Measurements from ENCODE around the gene CDH23.

The CDH23 gene

GRCh38 chr10:71744897-71745663 lies 348.4 kb downstream of the CDH23 start:
- no peak overlapping the region for H3K27ac Mint-ChIP-seq
- H3K9me3 Mint-ChIP-seq = no peaks in the 10 kb centered on the region
- peaks cover 39% of the 10 kb centered on the region for H3K4me1 Mint-ChIP-seq
- no peaks in the 10 kb centered on the region for H3K36me3 Mint-ChIP-seq (ENCODE audit: low read depth)
- no peak for DNase-seq
- TF ChIP-seq, protein P1, sequence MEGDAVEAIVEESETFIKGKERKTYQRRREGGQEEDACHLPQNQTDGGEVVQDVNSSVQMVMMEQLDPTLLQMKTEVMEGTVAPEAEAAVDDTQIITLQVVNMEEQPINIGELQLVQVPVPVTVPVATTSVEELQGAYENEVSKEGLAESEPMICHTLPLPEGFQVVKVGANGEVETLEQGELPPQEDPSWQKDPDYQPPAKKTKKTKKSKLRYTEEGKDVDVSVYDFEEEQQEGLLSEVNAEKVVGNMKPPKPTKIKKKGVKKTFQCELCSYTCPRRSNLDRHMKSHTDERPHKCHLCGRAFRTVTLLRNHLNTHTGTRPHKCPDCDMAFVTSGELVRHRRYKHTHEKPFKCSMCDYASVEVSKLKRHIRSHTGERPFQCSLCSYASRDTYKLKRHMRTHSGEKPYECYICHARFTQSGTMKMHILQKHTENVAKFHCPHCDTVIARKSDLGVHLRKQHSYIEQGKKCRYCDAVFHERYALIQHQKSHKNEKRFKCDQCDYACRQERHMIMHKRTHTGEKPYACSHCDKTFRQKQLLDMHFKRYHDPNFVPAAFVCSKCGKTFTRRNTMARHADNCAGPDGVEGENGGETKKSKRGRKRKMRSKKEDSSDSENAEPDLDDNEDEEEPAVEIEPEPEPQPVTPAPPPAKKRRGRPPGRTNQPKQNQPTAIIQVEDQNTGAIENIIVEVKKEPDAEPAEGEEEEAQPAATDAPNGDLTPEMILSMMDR (IDR thresholded peaks at IDR 0.05) = no peak
- peaks cover 9% of the 10 kb centered on the region for H3K27me3 Mint-ChIP-seq (ENCODE audit: low read depth, poor library complexity)
- H3K4me3 Mint-ChIP-seq = no peak overlapping the region

GRCh38 chr10:71745664-71746250 lies 349.0 kb downstream of the CDH23 start:
- no peak overlapping the region for H3K27ac Mint-ChIP-seq
- H3K9me3 Mint-ChIP-seq = no peaks in the 10 kb centered on the region
- H3K4me1 Mint-ChIP-seq = peaks cover 43% of the 10 kb centered on the region
- no peak overlapping the region for H3K4me3 Mint-ChIP-seq
- no peak for DNase-seq
- TF ChIP-seq, protein P1 (IDR thresholded peaks at IDR 0.05) = no peak
- peaks cover 9% of the 10 kb centered on the region for H3K27me3 Mint-ChIP-seq (ENCODE audit: low read depth, poor library complexity)
- H3K36me3 Mint-ChIP-seq (ENCODE audit: low read depth) = no peaks in the 10 kb centered on the region

DNA sequence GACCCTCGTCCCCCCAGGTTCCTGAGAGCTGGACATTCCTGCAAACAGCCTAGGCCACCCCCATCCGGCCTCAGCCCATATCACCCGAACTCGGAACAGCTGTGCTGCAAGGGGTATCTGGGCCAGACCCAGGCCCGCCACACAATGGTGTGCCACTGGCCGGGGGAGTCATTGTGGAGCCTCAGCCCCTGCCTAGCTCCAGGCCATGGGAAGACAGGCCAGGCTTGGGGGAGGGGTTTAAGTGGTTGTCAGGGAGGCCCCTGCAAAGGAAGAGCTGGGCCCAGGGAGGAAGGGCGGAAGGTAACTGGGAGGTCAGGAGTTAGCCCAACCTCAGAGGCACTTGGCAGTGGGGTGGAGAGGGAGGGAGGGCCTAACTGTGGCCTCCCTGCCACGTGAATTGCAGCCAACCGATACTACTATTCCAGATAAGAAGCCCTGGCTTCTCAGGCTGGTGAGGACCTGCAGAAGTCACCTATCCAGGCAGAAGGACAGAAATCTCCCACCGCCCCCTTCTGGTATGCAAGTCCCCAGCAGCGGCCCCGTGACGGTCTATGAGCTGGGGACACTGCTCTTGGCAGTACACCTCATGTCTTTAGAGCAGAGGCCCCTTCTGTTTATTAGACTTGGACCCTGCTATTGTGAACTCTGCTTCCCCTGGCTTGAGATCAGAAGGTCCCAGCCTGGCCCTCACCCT lies 349.8 kb downstream of the CDH23 start:
- H3K27ac Mint-ChIP-seq = no peak overlapping the region
- H3K4me3 Mint-ChIP-seq = peak overlapping the region; percentile 52

DNA sequence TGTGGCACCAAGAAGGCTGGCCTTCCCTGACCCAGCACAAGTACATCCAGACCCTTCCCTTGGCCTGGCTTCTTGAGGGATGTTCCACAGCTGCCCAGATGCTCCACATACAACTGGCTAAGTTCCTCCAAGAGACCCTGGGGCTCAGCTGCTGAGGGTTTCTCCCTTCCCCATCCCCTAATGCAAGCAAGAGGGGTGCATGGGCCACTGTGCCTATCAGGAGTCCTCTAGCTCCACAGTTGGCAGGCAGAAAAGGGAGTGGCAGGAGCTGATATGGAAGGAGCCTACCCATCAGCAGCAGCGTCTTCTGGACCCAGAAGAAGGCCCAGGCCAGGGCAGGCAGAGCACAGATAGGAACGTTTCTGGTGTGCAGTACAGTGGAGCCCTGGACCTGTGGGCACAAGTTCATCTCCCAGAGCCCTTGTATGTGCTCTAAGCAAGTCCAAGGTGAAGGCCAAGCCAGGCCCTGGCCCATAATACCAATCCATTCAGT lies 350.4 kb downstream of the CDH23 start:
- Mint-ChIP-seq H3K9me3 (no peaks in the 10 kb centered on the region), H3K4me3 (no peak overlapping the region), H3K27me3 (ENCODE audit: low read depth, poor library complexity) (peaks cover 8% of the 10 kb centered on the region), H3K36me3 (ENCODE audit: low read depth) (no peaks in the 10 kb centered on the region), H3K4me1 (peaks cover 53% of the 10 kb centered on the region), H3K27ac (peak overlapping the region; percentile 55)
- no peak for DNase-seq
- TF ChIP-seq, protein P1 (IDR thresholded peaks at IDR 0.05) = no peak

More for the DNA sequence above, 349.8 kb downstream of the CDH23 start:
- no peaks in the 10 kb centered on the region for H3K36me3 Mint-ChIP-seq (ENCODE audit: low read depth)
- H3K27me3 Mint-ChIP-seq (ENCODE audit: low read depth, poor library complexity) = peaks cover 9% of the 10 kb centered on the region
- TF ChIP-seq, protein P1 (IDR thresholded peaks at IDR 0.05) = no peak
- peaks cover 47% of the 10 kb centered on the region for H3K4me1 Mint-ChIP-seq
- peak; percentile 45 for DNase-seq
- no peaks in the 10 kb centered on the region for H3K9me3 Mint-ChIP-seq

DNA sequence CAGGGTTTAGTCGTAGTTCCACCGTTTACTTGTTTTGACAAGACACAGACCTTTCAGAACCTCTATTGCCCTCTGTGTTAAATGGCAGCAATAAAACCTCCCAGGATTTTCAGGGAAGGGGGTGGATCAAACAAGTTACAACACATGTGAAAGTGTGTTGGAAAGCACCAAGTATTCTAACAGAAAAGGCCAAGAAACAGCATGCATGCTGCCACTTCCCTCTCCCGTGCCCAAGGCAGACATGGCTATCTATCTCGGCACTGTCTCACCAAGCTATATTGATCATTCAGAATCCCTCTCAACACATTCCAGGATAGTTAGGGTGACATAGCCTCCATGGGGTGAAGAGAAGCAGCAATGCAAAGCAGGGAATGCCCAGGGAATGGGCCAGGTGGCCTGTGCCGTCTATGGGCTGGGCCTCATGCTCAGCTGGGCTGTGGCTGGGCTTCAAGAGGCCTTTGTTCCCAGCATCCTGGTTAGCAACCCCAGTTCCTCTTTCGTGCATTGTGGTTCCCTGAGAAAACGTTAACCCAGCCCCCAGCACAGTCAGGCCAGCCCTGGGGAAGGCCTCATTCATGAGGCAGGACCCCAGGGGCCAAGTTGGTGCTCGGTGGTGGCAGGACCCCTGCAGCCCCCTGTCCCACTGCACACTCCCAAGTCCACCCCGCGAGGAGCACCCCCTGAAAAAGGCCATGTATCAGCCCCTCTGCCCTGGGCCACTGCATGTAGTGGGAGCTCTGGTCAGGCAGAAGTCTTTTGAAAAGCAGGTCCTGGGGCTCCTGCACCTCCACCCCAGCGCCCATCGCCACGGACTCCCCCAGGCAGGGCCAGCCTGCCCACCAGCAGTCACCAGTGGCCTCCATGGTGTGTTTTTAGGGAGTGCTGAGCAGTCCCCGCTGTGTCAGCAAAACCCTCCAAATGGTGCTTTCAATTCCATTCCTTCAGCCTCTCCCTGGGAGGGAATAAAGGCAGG lies 351.1 kb downstream of the CDH23 start:
- no peak for DNase-seq
- Mint-ChIP-seq H3K9me3 (no peaks in the 10 kb centered on the region), H3K4me3 (no peak overlapping the region), H3K4me1 (peaks cover 60% of the 10 kb centered on the region), H3K27ac (peak overlapping the region; percentile 55), H3K27me3 (ENCODE audit: low read depth, poor library complexity) (peaks cover under 1% of the 10 kb centered on the region), H3K36me3 (ENCODE audit: low read depth) (no peaks in the 10 kb centered on the region)
- TF ChIP-seq, protein P1 (IDR thresholded peaks at IDR 0.05) = no peak
